ENCODE measurements around the gene ACR.
A peak's percentile ranks its signal among the peaks of the same experiment; 100 is the strongest.

ACR gene

GRCh38 chr22:50717709-50718351, 20.2 kb upstream of the ACR start:
- DNase-seq: peak; percentile 20

- no peak for DNase-seq
These were observed 19.7 kb upstream of the ACR start for GRCh38 chr22:50718352-50718709.

- DNase-seq: no peak
These were observed 18.1 kb upstream of the ACR start for GRCh38 chr22:50719814-50720300.

GRCh38 chr22:50720301-50721256, 17.4 kb upstream of the ACR start:
- DNase-seq: no peak

- DNase-seq: no peak
These were observed 16.7 kb upstream of the ACR start for GRCh38 chr22:50721257-50721844.

- no peak for DNase-seq
These were observed 15.8 kb upstream of the ACR start for GRCh38 chr22:50722048-50722701.

- no peak for DNase-seq
These were observed 15.1 kb upstream of the ACR start for GRCh38 chr22:50722716-50723428.

GRCh38 chr22:50723991-50724390, 14.0 kb upstream of the ACR start:
- no peak for DNase-seq

- DNase-seq: no peak
These were observed 13.4 kb upstream of the ACR start for GRCh38 chr22:50724616-50725015.

GRCh38 chr22:50725597-50725996, 12.4 kb upstream of the ACR start:
- DNase-seq: no peak

- no peak for DNase-seq
These were observed 11.2 kb upstream of the ACR start for GRCh38 chr22:50726643-50727340.

GRCh38 chr22:50727678-50728522, 10.1 kb upstream of the ACR start:
- DNase-seq: no peak

- DNase-seq: no peak
These were observed 9.5 kb upstream of the ACR start for GRCh38 chr22:50728523-50728931.

GRCh38 chr22:50729391-50730012, 8.5 kb upstream of the ACR start:
- peak; percentile 95 for DNase-seq

- DNase-seq: peak; percentile 14
These were observed 7.8 kb upstream of the ACR start for GRCh38 chr22:50730013-50730891.

- no peak for DNase-seq
These were observed 6.9 kb upstream of the ACR start for GRCh38 chr22:50730941-50731661.

GRCh38 chr22:50731811-50732624, 6.0 kb upstream of the ACR start:
- peak; percentile 77 for DNase-seq

GRCh38 chr22:50732681-50733080, 5.3 kb upstream of the ACR start:
- no peak for DNase-seq
